Suprapubic skin (tissue), 4 donors: Measurements from ENCODE around the gene YPEL5. TPM values are rescaled to one million over a fixed set of nuclear protein-coding genes. Genes with fewer than 3 reads are reported as not detected.
"Not testable (repeated sequence)": the region's sequence is repeated elsewhere in the genome, so short reads cannot be mapped to it uniquely, and the experiment has no call there.

Source experiments
- DNase-seq, 2 donors: peaks; one replicate each; pipeline ENCODE4 v3.0.0-alpha.2; 2019; ENCODE audit warnings: low spot score in 2 of 2
- H3K27ac ChIP-seq: fragments of 200-600 bp; sonication (generic); one replicate; pipeline ENCODE4 v1.5.1; 2019
- H3K27me3 ChIP-seq: fragments of 200-600 bp; sonication (generic); one replicate; pipeline ENCODE4 v1.5.1; 2019
- H3K36me3 ChIP-seq: fragments of 200-600 bp; sonication (generic); one replicate; pipeline ENCODE4 v1.5.1; 2019
- H3K4me1 ChIP-seq: fragments of 200-600 bp; sonication (generic); one replicate; pipeline ENCODE4 v1.5.1; 2019
- H3K4me3 ChIP-seq: fragments of 200-600 bp; sonication (generic); one replicate; pipeline ENCODE4 v1.5.1; 2019; ENCODE audit warnings: mild to moderate bottlenecking
- H3K9me3 ChIP-seq: fragments of 200-600 bp; sonication (generic); one replicate; pipeline ENCODE4 v1.5.1; 2019
- CTCF ChIP-seq, 2 donors: fragments of 200-600 bp in 1 of 2; fragments of 450-650 bp in 1 of 2; sonication (generic) in 1 of 2; IDR thresholded peaks; one replicate each; pipeline ENCODE4 v1.5.1; 2016 to 2019; ENCODE audit warnings: antibody characterized with exemption in 2 of 2, mild to moderate bottlenecking in 1 of 2, moderate library complexity in 1 of 2
- EP300 ChIP-seq: sonication (generic); formaldehyde crosslinking; IDR thresholded peaks from one replicate; pipeline ENCODE4 v1.6.1; 2017; ENCODE audit warnings: antibody characterized with exemption
- POLR2A ChIP-seq, 2 donors: fragments of 450-650 bp; IDR thresholded peaks; one replicate each; pipeline ENCODE4 v1.6.1; 2017; ENCODE audit warnings: antibody characterized with exemption in 2 of 2, mild to moderate bottlenecking in 2 of 2, moderate library complexity in 2 of 2
- POLR2AphosphoS5 ChIP-seq, 3 donors: sonication (generic); formaldehyde crosslinking; IDR thresholded peaks; one replicate each; pipeline ENCODE4 v1.6.1; 2017; ENCODE audit warnings: antibody characterized with exemption in 3 of 3
- WGBS: methylation state at CpG from one replicate; pipeline ENCODE4 v1.1.5; 2018; 5-methylcytosine and 5-hydroxymethylcytosine counted together
- total RNA-seq, 4 donors: library from RNA; depleted of rRNA; stranded (reverse); fragments of >200 nt; gene quantifications; one replicate each; pipeline ENCODE4 v1.1.0, GENCODE V29; 2016

YPEL5 gene
- total RNA-seq, 4 donors from 2014 or later: 102 to 129 (median 109) TPM

- Histone ChIP-seq H3K9me3 (no peaks in the 10 kb centered on the region), H3K27ac (no peak overlapping the region), H3K4me1 (peaks cover 5% of the 10 kb centered on the region), H3K36me3 (no peaks in the 10 kb centered on the region), H3K4me3 (no peak overlapping the region), H3K27me3 (no peaks in the 10 kb centered on the region)
- TF ChIP-seq POLR2AphosphoS5 (IDR thresholded peaks at IDR 0.05) (no peak), EP300 (no peak), CTCF (IDR thresholded peaks at IDR 0.05) (no peak), POLR2A (IDR thresholded peaks at IDR 0.05) (no peak)
- no peak for DNase-seq
Observed at GRCh38 chr2:30141136-30141535, 5.7 kb upstream of the YPEL5 start.

GRCh38 chr2:30144260-30144659 is 2.5 kb upstream of the YPEL5 start:
- Histone ChIP-seq H3K9me3 (no peaks in the 10 kb centered on the region), H3K27me3 (no peaks in the 10 kb centered on the region), H3K36me3 (no peaks in the 10 kb centered on the region), H3K4me1 (peaks cover 21% of the 10 kb centered on the region), H3K27ac (no peak overlapping the region), H3K4me3 (no peak overlapping the region)
- TF ChIP-seq POLR2A (IDR thresholded peaks at IDR 0.05) (no peak), CTCF (IDR thresholded peaks at IDR 0.05) (no peak), POLR2AphosphoS5 (IDR thresholded peaks at IDR 0.05) (no peak), EP300 (no peak)
- no peak for DNase-seq
- WGBS: 100% methylated on average over 1 of the region's 1 CpG

GRCh38 chr2:30144951-30145350 is 1.9 kb upstream of the YPEL5 start:
- 91% methylated on average over 3 of the region's 3 CpGs for WGBS
- not testable (repeated sequence) for H3K27ac ChIP-seq, H3K9me3 ChIP-seq

GRCh38 chr2:30145826-30146336 is 926 bp upstream of the YPEL5 start:
- peak overlapping the region; percentile 76 for H3K4me3 ChIP-seq
- WGBS: 37% methylated on average over 8 of the region's 8 CpGs
- no peak for TF ChIP-seq POLR2AphosphoS5 (IDR thresholded peaks at IDR 0.05)
- no peak for TF ChIP-seq CTCF (IDR thresholded peaks at IDR 0.05)
- TF ChIP-seq POLR2A (IDR thresholded peaks at IDR 0.05): no peak
- no peak for TF ChIP-seq EP300

More at GRCh38 chr2:30144951-30145350, 1.9 kb upstream of the YPEL5 start:
- not testable (repeated sequence) for H3K4me3 ChIP-seq, H3K36me3 ChIP-seq, DNase-seq, H3K27me3 ChIP-seq
- H3K4me1 ChIP-seq: peaks cover 28% of the 10 kb centered on the region

DNA sequence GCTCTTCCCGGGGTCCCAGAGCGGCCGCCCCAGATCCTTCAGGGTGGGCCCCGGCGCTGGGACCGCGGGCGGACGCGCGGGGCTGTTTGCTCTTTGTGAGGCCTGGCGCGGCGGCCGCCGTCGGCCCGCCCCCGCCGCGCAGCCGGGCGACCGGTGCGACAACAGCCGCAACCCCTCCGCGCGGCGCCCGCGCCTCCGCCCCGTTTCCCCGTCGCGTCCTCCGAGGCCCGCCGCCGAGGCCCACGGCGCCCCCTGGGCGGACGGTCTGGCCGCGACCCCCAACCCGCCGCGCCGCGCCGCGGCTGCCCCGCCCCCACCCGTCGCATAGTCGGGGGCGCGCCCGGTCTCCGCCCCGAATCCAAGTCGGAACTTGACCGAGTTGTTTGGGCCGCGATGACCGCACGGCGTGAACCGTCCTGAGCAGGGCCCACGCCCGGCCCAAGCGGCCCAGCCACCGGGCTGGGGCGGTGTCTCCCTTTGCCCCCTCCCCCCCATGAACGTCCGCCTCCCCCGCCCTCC is 448 bp downstream of the YPEL5 start:
- no peaks in the 10 kb centered on the region for H3K27me3 ChIP-seq
- TF ChIP-seq POLR2A (IDR thresholded peaks at IDR 0.05) (no peak), EP300 (no peak), POLR2AphosphoS5 (IDR thresholded peaks at IDR 0.05) (no peak), CTCF (IDR thresholded peaks at IDR 0.05) (no peak)
- no CpG with 5 or more reads among the region's 79 CpGs for WGBS
- no peaks in the 10 kb centered on the region for H3K9me3 ChIP-seq
- peak overlapping the region; percentile 98 for H3K27ac ChIP-seq
- peaks cover 47% of the 10 kb centered on the region for H3K4me1 ChIP-seq
- peak overlapping the region; percentile 76 for H3K4me3 ChIP-seq
- no peak for DNase-seq
- H3K36me3 ChIP-seq: no peaks in the 10 kb centered on the region

More at GRCh38 chr2:30145826-30146336, 926 bp upstream of the YPEL5 start:
- no peak for DNase-seq
- peak overlapping the region; percentile 89 for H3K27ac ChIP-seq
- H3K36me3 ChIP-seq: no peaks in the 10 kb centered on the region
- no peaks in the 10 kb centered on the region for H3K9me3 ChIP-seq
- peaks cover 37% of the 10 kb centered on the region for H3K4me1 ChIP-seq
- no peaks in the 10 kb centered on the region for H3K27me3 ChIP-seq
